ENCODE data around the gene SIN3B.

Gene SIN3B

DNA sequence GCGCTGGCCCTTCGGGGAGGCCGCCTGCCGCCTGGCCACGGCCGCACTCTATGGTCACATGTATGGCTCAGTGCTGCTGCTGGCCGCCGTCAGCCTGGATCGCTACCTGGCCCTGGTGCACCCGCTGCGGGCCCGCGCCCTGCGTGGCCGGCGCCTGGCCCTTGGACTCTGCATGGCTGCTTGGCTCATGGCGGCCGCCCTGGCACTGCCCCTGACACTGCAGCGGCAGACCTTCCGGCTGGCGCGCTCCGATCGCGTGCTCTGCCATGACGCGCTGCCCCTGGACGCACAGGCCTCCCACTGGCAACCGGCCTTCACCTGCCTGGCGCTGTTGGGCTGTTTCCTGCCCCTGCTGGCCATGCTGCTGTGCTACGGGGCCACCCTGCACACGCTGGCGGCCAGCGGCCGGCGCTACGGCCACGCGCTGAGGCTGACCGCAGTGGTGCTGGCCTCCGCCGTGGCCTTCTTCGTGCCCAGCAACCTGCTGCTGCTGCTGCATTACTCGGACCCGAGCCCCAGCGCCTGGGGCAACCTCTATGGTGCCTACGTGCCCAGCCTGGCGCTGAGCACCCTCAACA is 60.8 kb downstream of the SIN3B start:
- no peak for DNase-seq (ENCODE audit: low read depth)

- DNase-seq (ENCODE audit: low read depth), result no peak
Measured at GRCh38 chr19:16890461-16891184, 61.4 kb downstream of the SIN3B start.

- no peak for DNase-seq (ENCODE audit: low read depth)
Measured at GRCh38 chr19:16891696-16892382, 62.6 kb downstream of the SIN3B start.

DNA sequence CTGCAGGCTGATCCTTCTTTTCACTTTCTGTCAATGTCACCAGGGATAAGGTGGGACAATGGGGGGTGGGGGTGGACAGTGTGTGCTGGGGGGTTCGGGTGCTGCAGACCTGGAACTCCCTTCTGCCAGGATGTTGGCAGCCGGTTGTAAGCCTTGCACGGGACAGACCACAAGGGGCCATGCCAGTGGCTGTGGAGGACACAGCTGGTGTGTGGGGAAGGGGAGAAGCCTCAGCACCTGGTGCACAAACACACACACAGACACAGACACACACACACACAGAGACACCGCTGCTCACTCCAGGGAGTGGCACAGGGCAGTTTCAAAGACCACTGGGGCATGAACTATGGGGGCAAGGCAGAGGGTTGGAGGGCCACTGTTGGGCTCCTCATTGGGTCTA is 63.2 kb downstream of the SIN3B start:
- no peak for DNase-seq (ENCODE audit: low read depth)

- DNase-seq (ENCODE audit: low read depth), result no peak
Measured at GRCh38 chr19:16892868-16893685, 63.9 kb downstream of the SIN3B start.

GRCh38 chr19:16893686-16893989 is 64.4 kb downstream of the SIN3B start:
- DNase-seq (ENCODE audit: low read depth), result no peak

- no peak for DNase-seq (ENCODE audit: low read depth)
Measured at GRCh38 chr19:16894080-16894479, 64.9 kb downstream of the SIN3B start.

GRCh38 chr19:16895467-16896145 is 66.4 kb downstream of the SIN3B start:
- DNase-seq (ENCODE audit: low read depth), result no peak

DNA sequence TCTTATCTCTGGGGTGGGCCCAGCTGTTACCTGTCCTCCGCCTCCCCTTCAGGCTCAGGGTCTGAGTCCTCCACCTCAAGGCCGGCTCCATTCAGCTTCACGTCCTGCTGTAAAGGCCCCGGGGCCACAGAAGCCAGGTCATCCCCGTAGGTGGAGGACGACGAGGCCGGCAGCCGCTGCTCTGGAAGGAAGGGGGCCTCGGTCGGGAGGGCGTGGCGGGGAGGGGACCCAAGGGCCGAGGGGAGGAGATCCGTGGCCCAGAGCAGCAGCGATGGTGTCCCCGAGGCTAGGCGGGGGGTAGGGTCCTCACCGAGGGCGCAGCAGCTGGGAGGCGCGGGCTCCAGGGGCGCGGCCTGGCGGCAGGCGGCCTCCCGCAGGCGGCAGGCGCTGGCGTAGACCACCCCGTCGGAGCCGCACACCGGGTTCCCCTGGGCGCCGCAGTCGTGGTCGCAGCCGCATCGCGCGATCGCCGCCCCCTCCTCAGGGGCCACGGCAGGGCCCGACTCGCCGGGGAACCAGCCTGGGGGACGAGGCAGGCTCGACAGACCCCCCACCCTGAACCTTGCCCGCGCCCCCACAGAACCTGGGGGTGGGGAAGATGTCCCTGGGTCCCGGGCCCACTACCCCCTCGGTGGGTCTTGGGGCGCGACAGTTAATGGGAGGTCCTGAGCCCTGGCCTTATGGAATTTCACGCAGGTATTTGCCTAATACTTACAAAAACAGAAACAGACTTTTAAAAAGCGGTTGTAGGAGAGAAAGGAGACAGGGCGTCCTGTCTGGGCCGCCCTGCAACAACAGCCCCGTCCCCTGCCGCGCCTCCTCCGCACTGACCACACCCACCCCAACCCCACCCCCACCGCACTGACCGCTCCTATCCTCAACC is 67.2 kb downstream of the SIN3B start:
- DNase-seq (ENCODE audit: low read depth), result no peak

DNA sequence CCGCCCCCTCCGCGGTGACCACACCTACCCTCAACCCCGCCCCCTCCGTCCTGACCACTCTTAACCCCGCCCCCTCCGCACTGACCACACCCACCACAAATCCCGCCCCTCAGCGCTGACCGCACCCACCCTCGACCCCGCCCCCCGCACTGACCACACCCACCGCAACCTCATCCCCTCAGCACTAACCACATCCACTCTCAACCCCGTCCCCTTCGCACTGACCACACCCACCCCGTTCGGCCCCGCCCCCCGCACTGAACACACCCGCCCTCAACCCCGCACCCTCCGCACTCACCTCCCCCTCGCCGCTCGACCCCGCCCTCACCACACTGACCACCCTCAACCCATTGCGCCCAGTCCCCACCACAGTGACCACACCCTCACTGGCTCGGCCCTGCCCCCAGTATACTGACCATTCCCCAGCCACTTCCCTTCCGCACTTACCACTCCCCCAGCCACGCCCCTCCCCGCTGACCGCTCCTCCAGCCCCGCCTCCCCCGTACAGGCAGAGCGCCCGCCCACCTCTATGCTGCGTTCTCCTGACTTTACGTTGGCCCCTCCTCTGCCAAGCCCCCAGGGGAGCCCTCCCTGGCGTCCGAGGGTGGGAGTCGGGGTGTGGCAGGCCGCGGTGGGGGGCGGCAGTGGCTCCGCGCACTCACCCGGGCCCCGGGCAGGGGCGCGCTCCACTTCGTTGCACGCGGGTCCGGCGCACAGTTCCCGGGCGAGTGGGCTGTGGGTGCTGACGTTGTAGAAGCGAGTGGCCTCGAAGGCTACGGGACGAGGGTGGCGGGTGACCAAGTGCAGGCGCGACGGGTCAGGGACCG is 68.0 kb downstream of the SIN3B start:
- peak; percentile 49 for DNase-seq (ENCODE audit: low read depth)

- no peak for DNase-seq (ENCODE audit: low read depth)
Measured at GRCh38 chr19:16897856-16898161, 68.6 kb downstream of the SIN3B start.

DNA sequence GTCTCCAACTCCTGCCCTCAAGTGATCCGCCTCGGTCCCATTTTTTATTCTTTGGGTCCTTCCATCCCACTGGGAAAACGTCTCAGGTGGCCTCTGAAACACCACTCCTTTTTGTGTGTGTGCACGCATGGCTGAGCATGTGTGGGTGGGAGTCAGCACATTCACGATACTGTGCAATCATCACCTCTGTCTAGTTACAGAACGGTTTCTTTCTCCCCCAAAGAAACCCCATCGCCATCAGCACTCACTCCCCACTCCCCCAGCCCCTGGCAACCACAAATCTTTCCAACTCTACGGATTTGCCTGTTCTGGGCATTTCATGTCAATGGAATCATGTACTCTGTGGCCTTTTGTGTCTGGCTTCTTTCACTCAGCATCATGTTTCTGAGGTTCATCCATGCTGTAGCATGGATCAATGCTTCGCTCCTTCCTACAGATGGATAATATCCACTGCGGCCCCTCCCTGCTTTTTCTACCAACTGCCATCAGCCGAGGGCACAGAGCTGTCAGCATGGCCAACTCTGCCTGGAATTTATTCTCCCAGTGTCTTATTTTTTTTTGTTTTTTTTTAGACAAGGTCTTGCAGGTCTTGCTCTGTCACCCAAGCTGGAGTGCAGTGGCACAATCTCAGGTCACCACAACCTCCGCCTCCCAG is 69.3 kb downstream of the SIN3B start:
- DNase-seq (ENCODE audit: low read depth), result no peak

- no peak for DNase-seq (ENCODE audit: low read depth)
Measured at GRCh38 chr19:16899566-16900075, 70.4 kb downstream of the SIN3B start.

DNA sequence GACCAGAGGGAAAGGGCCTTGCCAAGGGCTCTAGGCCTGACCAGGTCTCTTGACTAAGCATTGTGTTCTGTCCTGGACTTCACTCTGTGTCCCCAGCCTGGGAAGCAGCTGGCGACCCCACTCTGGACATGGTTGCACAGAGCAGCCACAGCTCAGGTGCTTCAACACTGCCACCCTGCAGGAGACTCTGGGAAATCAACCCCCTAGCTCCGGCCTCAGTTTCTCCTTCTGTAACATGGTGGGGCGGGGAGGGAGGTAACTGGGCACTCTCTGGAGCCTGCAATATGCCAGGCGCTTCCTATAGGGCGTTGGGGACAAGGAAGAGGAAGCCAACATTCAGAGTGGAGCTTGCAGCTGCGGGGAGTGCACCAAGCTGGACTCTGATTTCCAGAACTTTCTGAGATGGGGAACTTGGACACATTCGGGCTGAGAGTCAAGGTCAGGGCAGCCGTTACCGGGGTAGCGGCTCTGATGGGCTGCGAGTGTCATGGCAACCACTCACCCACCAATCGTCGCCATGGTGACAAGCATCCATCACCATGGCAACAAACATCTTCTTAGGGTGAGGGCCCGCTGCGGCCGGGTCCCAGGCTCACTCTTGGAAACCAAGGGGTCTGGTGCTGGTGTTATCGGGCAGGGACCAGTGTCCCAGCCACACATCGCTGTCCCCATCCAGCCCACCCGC is 72.4 kb downstream of the SIN3B start:
- no peak for DNase-seq (ENCODE audit: low read depth)

DNA sequence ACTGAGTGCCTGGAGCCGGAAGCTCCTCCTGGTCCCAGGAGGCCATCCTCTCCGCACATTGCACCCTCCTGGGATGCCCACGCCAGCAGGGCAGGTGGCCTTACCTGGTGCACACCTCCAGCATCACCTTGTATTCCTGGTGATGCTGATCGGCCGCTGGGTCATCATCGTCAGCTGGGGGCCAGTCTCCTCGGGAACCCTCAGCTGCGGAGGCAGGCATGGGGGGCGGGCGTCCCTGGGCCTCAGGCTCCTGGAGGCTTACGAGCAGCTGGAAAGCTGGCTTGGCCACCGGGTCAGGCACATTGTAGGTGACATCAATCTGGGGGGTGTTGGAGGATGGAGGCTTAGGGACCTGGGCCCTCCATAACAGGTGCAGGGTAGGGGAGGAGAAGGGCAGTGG is 73.3 kb downstream of the SIN3B start:
- no peak for DNase-seq (ENCODE audit: low read depth)

DNA sequence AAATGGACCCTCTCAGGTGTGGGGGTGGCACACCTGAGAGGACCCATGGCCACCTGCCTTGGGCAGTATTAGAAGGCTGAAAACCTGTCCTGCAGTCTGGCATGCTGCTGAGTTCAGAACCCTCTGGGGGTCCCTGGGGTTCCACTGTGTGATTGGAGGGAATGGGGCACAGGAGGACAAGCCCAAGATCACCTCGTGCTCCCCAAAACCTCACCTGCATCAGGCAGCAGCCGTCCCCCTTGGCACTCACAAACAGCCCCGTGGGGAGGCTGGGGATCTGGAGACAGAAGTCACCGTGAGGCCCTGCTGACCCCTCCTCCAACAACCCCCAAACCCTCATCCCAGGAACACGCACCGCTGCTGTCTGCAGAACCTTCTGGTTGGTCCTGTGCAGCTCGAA is 74.1 kb downstream of the SIN3B start:
- DNase-seq (ENCODE audit: low read depth), result no peak

DNA sequence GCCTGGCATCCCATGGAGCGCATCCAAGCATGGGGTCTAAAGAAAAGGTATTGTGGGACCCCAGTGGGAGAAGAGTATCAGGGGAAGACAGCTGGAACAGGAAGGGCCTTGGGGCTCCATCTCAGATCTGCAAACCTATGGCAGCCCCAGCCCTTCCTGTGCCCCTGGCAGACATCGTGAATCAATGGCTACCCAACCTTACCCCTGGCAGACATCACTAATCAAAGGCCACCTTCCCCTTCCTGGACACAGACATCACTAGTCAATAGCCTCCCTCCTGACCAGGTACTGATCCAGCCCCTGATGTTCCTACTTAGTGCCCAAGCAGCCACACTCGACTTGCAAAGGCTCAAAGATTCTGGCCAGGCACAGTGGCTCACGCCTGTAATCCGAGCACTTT is 75.4 kb downstream of the SIN3B start:
- DNase-seq (ENCODE audit: low read depth), result no peak

DNA sequence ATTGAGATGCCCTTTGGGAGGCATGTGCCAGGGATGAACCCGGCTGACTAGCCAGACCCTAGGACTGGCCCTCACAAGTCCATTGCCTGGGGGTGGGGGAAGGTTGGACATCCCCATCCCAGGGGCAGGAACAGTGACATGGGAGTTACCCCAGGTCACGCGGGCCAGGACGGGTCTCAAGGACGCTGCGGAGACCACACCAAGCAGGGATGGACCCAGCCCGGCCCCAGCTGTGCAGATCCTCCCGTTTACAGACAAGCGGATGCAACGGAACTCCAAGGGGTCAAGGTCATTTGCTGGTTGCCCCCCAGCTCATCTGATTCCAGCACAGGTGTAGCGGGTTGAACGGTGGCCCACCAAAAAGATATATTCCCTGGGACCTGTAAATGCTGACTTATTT is 79.6 kb downstream of the SIN3B start:
- DNase-seq (ENCODE audit: low read depth), result no peak

DNA sequence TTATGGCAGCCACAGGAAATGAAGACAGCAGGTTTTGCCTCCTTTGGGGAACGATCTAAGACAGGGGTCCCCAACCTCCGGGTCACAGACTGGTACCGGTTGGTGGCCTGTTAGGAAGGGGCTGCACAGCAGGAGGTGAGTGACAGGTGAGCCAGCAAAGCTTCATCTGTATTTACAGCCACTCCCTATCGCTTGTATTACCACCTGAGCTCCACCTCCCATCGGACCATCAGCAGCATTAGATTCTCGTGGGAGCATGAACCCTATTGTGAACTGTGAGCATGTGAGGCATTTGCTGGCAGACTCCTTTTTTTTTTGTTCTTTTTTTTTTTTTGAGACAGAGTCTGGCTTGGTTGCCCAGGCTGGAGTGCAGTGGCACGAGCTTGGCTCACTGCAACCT is 81.8 kb downstream of the SIN3B start:
- no peak for DNase-seq (ENCODE audit: low read depth)

Measured in GM04503 (cell line).